ENCODE measurements around the gene CSTF1. TPM values are rescaled to one million over a fixed set of nuclear protein-coding genes. Genes with fewer than 3 reads are reported as not detected.
A peak's percentile ranks its signal among the peaks of the same experiment; 100 is the strongest.

CSTF1 gene
- 32.6 TPM for total RNA-seq

DNA sequence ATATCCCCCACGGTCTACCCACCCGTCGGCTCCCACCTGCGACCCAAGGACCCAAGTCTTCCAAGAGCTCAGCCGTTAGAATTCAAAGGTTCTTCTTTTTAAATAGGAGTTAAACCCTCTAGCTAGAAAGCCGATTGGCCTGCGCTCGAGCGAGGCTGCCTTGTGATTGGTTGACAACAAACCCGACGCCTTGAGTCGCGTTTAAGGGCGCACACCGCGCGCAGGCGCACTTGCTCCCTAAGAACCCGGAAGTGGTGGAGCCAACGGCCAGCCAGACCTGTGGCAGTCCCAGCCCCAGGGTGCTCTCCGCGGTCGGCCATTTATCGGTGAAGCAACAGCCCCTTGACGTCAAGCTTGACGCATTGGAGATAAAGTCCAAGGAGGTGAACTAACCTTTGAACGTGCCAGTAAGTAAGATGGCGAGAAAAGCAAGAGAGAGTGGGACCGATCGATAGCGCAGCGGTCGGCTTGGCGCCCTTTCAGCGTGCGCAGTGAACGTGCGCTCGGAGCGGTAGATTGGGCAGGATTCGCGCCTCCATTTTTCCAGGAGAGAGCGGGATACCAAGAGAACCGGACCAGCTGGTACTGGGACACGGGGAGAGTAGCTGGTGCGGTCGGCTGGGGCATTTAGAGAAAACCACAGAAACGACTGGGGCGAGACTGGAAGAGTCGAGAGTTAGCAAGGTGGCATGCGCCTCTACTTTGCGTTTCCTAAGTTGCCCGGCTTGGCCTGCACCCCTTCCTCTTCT lies at the start of gene CSTF1, which contains the start of gene AURKA:
CSTF1 (plus strand) TSS at position 514 of the 749 bp plus-strand sequence. CDS start 2,908 bp downstream, outside the sequence.
AURKA (minus strand) TSS at position 84 of the 749 bp plus-strand sequence. CDS start 4,018 bp downstream, outside the sequence.
- DNase-seq: peak; percentile 98

DNA sequence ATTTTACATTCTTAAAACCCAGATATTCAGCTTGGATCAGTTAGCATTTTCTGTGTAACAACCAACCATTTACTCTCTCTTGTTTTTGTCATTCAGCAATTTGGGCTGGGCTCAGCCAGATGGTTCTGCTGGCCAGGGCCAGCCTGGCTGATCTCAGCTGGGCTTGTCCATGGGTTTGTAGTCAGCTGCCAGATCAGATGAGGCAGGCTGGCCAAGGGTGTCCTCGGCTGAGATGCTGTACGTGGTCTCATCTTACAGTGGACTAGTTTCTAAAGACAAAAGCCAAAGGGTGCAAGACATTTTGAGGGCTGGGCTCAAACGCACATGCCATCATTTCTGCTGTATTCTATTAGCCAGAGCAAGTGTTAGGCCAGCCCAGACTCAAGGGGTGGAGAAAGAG lies 49.7 kb upstream of the CSTF1 start:
- no peak for DNase-seq

DNA sequence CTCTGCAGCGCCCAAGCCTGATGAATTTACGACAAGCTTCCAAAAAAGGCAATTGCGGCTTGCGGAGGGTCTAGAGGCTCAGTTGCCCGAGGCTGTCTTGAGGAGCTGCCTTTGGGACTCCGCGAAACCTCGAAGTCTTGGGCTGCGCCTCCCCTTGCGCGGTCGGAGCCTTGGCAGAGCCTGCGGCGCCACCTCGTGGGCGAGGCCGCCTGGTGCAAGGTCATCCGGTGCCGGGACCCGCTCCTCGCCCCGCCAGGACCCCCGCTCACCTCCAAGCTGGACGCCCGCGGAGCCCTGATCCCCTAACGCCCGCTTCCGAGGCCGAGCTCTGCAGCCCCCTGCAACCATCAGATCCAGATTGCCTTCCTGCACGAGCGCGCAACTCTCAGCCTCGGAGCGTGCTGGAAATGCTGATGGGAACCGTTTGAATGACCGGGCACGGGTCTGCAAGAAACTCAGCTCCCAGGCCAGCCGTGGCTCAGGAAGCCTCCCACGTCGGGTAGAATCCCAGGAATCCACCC lies 48.5 kb upstream of the CSTF1 start:
- no peak for DNase-seq

DNA sequence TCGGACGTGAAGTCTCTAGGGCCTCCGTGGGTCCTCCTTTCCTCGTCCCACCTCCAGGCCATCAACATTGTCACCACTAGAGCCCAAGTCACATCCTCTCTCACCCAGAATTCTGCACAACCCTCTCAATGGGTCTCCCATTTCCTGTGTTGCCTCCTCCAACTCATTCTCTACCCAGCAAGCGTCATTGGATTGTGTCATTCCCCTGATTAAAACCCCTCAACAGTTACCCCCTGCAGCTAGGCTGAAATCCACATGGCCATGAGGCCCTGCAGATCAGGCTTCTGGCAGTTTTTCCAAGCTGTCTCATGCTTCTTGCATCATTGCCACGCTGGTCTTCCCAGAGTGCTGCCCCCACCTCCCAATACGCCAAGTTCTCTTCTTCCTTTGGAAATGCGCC lies 46.5 kb upstream of the CSTF1 start:
- DNase-seq: no peak

DNA sequence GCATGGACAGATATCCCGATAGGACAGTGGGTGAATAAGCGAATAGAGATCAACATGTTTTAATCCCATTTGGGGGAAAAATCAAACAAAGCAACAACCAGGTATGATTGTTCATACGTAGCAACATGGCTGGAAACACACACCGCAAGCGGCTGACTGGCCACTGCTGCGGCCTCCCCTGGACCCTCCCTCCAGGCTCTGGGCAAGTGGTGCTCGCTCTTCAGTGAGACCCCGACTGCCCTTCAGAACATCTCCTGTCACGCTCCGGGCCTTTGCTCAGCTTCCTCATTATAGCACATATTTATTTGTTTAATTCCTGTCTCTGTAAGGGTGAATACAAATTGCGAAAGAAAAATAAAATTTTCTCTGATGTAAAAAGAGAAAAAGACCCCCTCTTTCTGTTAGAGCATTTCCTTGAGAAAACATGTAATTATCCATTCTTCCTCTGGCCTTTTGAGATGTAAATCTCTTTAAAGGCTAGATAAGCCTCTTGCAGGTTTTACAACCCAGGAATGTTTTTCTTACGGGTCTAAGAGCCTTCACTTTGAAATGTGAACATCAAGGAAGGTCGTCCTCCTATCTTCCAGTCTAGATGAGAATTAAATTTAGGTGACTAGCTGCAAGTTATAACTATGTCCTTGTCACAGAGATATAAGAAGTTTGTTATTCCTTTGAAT lies 44.7 kb upstream of the CSTF1 start:
- DNase-seq: no peak

DNA sequence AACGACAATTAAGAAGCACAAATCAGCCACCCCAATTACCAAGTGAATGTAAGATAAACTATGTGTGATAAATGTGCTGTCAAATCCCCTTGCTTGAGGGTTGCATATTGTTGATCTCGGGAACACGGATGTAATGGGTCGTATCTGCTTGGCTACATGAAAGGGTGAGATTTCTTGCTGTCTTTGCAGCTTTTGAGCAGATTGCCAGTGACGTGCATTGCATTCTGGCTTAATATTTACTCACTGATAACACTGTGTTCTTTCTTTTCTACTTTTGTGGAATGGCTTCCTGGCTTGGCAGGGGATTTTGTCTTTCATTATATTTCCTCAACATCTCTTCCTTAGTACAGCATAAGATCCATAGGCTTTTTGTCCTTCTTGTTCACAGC lies 44.1 kb upstream of the CSTF1 start:
- no peak for DNase-seq

DNA sequence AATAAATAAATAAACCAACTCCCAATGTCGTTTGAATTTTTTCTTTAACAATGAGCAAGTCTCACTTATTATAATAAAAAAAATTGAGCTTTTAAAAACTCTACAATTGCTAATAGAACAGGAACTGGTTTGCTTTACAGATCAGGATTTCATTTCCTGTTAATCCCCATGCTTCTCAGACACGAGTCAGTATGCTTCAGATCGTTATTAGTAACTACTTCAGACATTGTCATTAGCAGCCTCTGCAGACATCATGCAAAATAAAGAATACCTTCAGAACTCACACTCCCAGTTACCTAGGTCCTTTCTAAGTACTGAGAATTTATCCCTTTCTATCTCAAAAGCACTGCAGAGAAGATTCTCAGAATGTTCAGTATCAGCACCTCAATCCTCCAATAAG lies 43.7 kb upstream of the CSTF1 start:
- no peak for DNase-seq

DNA sequence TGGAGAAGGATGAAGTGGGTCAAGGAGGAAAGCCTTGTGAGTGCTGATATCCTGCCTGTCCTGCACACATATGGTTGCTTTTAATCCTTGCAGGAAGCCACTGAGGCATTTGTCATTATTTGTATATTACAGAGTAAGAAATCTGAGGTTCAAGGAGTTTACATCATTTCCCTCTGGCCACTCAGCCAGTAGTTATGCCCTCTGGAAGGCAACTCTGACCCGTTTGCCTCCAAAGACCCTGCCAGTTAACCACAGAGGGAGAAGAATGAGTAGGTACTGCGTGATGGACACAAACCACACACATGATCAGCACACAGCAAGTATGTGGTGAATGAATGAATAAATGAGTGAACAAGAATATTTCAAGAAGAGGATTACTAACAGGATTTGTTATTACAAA lies 41.6 kb upstream of the CSTF1 start:
- DNase-seq: no peak

DNA sequence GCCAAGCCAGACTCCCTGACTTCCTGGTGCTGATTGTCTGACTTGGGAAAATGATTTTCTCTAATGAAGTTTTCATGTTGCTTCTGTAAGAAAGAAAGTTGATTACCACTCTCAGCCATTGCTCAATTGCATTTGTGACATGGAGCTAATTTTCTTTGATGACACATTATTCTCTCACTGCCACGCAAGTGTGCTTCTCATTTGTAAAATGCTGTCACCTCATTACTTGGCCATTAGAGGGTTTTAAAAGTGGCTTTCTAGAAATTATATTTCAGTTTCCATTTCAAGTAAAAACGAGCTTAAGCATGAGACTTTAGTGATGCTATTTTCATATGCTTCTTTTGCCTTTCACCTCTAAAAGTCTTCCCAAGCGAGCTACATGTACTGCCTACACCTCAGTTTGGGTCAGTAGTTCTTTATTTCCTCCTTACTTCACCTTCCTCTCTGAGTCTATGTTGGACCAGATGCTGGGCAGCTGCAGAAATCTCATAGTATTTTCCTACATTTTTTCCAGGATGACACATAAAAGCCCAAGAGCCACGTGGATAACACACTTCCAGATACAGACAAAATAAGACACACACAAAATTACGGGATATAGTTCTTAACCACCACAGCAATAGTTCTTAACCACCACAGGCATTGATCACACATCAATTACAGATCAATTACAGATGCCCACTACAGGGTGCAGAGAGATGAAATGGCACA lies 39.9 kb upstream of the CSTF1 start:
- no peak for DNase-seq

DNA sequence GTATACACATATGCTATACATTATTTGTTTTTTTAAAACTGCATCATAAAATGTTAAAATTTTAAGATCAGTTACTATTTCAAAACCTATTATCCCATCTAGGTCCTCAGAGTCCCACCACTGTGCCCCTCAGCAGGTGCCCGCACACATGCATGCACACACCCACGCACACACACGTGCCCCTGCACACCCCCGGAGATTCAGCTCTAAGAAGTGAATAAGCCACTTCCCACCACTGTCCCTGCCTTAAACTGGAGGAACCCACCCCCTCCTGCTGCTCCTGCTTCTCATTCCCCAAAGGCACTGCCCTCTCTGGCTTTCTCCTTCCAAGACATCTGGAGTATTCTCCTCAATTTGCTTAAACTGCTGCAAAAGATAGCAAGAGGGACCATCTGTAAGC lies 39.1 kb upstream of the CSTF1 start:
- no peak for DNase-seq

DNA sequence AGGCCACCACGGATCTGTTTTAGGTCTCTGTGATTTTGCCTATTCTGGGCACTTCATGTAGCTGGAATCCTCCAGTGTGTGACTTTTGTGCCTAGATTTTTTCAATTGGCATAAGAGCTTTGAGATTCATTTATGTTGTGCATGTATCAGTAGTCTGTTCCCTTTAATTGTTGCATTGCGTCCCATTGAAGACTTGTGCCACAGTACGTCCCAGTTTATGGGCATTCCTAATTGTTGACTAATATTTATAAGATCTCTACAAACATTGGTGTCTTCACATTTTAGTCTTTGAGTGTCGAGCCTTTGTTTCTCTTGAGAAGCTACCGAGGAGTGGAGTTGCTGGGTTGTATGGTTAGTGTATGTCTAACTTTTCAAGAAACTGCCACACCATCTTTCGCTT lies 34.4 kb upstream of the CSTF1 start:
- no peak for DNase-seq

DNA sequence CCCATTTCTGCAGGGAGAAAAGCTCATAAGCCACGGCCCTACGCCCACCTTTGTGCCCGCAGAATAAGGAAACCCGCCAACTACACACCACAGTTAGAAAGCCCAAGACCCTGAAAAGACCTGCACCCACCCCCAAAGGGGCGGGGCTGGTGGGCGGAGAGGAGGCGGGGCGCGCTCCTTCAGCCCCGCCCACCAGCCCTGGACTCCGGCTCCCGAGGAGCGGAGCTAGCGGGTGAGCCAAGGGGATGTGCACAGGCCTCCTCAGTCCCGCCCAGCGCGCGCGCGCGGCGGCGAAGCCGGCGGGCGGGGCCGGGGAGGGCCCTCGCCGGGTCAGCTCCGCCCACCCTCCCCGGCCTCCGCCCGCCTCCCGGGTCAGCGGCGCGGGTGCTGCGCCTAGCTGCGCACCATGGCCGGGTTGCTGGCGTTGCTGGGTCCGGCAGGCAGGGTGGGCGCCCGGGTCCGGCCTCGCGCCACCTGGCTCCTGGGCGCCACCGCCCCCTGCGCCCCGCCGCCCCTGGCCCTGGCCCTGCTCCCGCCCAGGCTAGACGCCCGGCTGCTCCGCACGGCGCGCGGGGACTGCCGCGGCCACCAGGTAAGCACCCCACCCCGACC lies 33.7 kb upstream of the CSTF1 start, which contains the start of gene FAM210B:
FAM210B (plus strand) TSS at position 375 of the 612 bp plus-strand sequence; CDS start at position 407, 32 bp downstream.
- DNase-seq: peak; percentile 85

DNA sequence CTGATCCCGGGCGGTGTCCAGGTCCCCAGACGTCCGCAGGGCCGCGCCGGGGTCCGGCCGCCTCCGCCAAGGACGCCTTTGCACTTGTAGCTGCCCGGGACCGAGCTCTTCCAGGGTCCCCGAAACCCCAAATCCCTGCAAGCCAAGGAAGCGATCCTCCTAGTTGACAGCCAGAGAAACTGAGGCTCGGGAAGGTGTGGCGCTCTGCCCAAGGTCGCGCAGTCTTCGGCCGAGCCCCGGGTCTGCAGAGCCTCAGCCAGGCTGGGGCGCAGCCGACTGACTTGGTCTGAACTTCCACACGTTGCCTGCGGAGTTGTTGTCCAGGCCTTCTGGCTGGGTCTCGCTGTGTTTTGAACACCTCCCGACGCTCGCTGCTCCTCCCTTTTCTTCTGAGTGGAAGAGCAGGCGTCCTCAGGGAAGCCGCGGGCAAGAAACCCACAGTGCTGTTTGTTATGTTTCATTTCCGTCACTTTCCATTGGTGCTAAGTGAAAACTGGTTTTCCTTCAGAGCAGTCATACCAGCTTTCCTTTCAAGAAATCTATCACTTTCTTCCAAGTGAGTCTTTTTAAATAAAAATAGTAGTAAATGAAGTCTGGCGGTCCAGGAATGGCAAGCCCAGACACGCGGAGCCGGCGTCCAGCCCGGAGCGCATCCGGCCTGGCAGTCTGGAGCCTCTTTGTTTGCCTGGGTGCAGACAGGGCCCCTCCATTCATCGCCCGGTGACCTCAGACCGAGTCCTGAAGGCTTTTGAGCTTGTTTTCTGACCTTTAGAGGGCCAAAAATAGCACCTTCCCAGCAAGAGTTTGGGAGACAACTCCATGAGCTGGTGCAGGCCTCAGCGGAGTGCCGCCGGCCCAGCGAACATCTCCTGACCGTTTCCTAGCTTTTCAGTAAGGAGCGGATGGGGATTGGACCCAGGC lies 33.0 kb upstream of the CSTF1 start:
- DNase-seq: no peak

DNA sequence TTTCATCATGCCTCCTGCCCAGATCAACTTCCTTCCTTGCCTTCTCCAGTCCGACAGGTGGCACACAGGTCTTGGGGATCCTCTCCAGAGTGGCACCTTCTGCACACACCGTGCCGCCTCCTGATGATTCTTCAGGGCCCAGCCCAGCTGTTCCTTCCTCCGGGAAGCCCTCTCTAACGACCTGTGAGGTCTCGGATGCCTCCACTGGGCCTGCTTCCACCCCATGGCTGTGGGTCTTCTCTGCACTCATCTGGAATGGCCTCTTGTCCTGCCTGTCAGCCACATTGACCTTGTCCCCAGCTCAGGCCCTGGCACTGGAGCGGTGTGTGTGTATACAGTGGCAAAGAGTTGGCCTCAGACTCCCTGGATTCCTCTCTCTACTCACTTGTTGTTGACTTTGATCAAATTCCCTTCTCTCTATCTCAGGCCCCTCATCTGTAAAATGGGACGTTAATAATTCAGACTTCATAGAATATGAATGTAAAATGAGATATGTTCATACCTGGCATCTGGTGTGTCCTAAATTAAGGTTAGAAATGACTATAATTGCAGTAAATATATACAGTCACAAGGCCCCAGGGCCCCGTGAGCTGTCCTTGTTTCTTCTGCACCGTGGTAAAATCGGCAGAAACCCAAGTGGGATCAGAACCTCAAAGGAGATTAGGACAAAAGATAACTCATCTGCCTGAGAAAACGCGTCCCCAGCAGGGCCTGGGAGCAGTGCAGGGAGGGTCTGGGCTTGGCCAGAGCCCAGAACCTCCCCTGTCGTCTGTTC lies 32.1 kb upstream of the CSTF1 start:
- DNase-seq: no peak

DNA sequence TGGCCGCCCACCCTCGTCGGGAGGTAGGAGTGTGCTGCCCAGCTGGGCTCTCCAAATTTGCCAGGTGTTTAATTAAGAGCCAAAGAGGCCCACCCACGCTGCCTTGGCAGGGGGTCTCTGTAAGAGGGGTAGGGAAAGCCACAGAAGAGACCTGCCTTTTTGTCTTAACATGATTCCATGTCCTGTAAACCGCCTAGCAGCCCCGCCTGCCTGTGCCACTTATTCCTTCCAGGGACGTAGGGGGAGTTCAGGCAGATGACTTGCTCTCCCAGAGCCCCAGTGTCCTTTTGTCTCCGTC lies 31.6 kb upstream of the CSTF1 start:
- DNase-seq: no peak

DNA sequence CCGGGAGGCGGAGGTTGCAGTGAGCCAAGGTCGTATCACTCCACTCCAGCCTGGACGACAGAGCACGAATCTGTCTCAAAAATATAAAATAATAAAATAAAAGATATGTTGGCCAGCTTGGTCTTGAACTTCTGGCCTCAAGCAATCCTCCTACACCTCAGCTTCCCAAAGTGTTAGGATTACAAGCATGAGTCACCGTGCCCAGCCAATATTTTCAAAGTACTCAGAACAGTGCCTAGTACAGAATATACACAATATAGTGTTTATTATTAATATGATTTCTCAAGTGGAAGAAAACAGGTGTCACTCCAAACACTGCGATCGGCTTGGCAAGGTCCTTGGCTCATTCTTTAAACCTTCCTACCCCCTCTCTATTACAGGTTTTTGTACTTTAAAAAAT lies 30.5 kb upstream of the CSTF1 start:
- DNase-seq: no peak

DNA sequence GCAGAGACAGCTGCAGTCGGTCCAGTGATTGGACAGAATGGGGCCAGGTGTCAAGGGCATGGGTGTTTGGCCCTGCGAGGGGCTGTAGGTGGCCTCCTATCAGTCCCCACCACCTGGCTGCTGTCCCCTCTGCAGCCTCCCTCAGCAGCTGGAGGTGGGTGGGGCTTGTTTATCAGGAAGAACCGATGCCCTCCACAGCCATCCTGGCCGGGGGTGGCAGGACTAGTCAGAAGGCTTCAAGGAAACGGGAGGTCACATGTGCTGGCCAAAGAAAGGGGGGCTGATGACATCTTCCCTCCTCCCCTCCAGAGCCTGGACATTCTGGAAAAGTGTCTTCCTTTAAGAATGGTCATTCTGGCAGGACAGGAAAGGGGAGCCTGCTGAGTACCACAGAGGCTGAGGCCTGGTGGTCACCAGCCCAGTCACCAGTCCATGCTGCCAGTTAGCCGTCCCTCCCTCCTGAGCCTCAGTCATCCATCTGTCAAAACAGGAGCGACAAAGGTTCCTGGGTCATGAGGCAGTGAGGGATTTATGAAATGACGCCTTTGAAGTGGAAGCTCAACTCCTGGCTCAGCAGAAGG lies 29.5 kb upstream of the CSTF1 start:
- DNase-seq: no peak

DNA sequence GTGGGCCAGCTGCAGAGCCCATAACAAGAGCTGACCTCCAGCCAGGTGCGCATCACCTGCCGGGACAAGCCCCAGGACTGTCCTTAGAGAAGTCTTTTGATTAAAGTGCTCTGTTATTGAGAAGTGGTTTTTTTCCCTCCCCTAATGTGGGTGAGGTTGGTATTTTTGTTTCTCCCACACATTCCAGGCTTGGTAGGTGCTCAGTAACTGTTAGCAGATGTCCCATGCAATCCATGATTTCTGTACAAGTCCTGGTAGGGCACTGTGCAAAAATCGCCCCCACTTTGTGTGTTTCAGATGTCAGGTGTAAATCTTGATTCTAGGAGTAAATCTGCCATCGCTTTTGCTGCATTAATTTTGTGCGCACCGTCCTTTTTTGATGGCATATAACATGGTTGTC lies 29.0 kb upstream of the CSTF1 start:
- no peak for DNase-seq

DNA sequence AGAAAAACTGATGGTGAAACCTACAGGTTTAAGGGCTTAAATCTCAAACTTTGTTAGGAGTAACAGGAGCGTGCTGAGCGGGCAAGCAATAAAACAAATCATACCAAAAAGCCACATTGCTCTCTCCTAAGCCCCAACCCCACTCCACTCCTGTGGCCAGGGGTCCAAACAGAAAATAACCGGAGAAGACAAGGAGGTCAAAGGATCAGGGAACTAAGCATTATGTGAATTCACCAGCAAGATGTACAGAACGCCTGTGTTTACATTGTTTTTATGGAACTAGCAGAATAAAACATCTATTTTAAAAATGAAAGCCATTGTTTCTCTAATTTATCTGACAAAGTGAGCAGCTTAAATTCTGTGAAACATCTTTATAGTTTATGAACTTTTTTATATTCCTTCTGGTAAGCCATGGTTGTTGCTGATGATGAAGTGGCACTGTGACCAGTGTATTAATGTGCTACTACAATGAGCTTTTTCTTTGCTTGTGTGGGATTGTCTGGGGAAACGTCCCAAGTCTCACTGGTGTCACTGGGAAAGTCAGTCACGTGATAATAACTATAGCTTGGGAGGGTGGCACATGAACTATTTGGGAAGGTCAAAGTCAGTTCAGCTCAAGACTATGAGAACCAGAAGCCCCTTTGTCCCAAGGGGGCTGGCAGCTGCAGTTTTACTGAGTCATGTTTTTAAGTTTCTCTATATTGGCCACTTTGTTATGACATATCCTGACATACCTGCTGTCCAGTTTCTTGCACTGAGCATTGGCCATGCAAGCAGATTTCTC lies 23.9 kb upstream of the CSTF1 start:
- DNase-seq: no peak

DNA sequence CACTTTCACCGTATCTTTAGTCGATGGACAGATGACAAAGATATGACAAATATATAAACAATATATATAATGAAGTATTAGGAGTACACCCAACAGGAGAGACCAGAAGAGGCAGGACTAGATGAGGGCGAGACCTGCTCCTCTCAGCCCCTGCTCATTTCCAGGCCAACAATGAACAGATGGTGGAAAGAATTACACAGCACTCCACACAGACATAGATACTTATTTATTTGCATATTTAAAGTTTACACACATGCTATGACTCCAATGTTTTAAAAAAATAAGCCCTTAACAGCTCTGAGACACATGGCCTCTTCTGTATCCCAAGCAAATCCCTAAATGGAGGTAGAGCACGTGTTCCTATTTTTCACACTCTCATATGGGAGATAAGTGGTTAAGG lies 23.3 kb upstream of the CSTF1 start:
- no peak for DNase-seq

All from occipital lobe (tissue), 2 donors.